Fibroblast of skin of back (primary cell): ENCODE data around the gene INHBB. TPM values are rescaled to one million over a fixed set of nuclear protein-coding genes. Genes with fewer than 3 reads are reported as not detected.
A peak's percentile ranks its signal among the peaks of the same experiment; 100 is the strongest.
"Not testable (repeated sequence)": the region's sequence is repeated elsewhere in the genome, so short reads cannot be mapped to it uniquely, and the experiment has no call there.

Source experiments
- DNase-seq: peaks from one replicate; pipeline ENCODE4 v3.0.0-alpha.2; 2013
- polyA plus RNA-seq, 2 experiments: library from polyadenylated mRNA; unstranded; fragments of 120-200 nt; gene quantifications; one replicate each; pipeline ENCODE4 v1.2.1, GENCODE V29; 2013; ENCODE audit not compliant: insufficient read length in 2 of 2

The INHBB gene
- 2.0 TPM for polyA plus RNA-seq (2013, experiment 1 of 2; ENCODE audit: insufficient read length)
- polyA plus RNA-seq (2013, experiment 2 of 2; ENCODE audit: insufficient read length): 1.4 TPM

DNA sequence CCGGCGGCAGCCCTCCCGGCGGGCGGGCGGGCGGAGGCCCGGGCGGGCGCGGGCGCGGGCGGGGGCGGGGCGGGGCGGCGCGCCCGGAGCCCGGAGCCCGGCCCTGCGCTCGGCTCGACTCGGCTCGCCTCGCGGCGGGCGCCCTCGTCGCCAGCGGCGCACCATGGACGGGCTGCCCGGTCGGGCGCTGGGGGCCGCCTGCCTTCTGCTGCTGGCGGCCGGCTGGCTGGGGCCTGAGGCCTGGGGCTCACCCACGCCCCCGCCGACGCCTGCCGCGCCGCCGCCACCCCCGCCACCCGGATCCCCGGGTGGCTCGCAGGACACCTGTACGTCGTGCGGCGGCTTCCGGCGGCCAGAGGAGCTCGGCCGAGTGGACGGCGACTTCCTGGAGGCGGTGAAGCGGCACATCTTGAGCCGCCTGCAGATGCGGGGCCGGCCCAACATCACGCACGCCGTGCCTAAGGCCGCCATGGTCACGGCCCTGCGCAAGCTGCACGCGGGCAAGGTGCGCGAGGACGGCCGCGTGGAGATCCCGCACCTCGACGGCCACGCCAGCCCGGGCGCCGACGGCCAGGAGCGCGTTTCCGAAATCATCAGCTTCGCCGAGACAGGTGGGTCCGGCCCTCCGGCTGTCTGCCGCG, at the start of gene INHBB:
Gene INHBB (plus strand): TSS at position 111 of the 641 bp plus-strand sequence. CDS start 53 bp downstream, at position 164.
- no peak for DNase-seq

DNA sequence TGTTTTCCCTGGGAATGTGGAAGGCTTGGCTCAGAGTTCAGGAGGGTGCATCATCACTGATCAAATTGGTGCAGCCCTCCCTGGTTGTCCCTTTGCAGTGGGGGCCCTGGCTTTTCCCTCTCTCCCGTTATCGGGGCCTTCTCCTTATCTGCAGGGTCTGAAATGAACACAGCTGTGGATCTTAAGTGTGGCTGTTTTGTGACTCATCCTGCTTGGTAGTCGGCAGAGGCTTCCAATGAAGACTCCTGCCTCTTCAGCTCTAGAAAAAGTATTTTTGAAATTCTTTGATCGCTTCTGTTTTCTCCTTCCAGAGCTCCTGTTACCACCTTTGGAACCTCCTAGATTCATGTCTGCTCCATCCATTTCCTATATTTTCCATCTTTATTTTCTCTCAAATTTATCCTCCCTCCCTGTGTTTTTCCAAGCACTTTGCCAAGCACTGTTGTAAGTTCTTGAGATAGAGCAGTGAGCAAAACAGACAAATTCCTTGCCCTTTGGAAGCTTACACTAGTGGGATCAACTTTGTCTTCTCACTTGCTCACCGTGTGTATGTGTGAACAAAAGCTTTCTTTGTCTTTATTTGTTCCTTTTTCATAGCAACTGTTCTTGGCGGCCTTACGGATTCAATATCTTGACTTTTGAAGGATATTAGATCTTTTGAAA, 47.6 kb upstream of the INHBB start:
- peak; percentile 49 for DNase-seq

DNA sequence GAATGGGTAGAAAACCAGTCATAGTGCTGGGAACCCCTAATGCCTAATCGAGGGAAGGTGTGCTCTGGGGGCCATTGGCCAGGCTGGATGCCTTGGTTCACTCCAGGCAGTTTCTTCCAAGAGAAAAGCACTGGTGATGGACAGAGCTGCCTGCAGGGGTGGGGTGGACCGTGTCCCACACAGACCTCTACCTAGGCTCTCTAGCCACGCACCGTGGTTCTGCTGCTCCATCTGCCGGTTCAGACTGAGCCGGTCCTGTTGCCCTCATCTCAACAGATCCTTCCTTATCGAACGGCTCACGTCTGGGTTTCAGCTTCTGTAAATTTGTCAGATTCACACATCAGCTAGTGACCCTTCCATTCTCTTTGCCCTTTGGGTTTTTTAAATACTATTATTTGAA, 46.9 kb upstream of the INHBB start:
- DNase-seq: no peak

DNA sequence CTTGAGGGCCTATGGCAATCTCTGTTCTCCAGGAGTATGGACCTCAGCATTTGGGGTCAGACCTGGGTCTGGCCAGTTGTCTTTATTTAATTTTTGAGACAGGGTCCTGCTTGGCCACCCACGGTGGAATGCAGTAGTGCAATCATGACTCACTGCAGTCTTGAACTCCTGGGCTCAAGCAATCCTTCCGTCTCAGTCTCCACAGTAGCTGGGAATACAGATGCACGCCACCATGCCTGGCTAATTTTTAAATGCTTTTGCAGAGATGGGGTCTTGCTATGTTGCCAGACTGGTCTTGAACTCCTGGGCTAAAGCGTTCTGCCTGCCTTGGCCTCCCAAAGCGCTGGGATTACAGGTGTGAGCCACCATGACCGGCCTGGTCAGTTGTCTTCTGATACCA, 46.4 kb upstream of the INHBB start:
- no peak for DNase-seq

DNA sequence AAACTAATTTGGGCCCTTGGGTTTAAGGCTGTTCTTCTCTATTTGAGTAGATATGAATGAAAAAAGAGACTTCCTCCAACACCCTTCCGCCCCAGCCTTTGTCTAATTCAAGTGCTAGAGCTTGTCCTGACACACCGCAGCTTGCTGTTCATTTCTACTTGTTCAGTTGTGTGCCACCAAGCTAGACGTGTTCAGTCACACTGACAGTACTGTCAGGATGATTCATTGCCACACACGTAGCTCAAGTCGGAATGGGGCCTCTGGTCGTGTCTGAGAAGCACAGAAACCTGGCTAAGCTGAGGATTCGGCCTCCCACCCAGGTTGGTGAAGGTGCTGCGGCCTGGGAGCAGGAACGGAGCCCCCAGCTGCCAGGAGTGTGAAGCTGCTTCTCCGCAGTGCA, 45.6 kb upstream of the INHBB start:
- no peak for DNase-seq

DNA sequence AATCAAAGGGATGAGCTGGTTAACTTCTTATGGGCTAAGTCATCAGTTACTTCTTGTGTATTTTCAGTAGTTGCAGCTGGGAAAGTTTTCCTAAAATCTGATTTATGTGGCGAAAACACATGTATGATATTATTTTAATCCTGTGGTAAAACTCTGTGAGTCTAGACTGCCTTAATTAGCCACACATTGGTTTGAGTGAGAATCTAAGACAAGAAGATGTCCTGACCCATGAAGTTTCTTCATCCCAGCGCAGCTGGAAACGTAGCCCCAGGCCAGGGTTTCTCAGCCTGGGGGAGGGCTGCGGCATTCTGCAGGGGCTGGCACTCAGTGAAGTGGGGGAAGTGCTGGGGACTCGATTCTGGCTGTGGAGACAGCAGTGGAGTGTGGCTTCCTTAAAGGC, 44.7 kb upstream of the INHBB start:
- DNase-seq: no peak

DNA sequence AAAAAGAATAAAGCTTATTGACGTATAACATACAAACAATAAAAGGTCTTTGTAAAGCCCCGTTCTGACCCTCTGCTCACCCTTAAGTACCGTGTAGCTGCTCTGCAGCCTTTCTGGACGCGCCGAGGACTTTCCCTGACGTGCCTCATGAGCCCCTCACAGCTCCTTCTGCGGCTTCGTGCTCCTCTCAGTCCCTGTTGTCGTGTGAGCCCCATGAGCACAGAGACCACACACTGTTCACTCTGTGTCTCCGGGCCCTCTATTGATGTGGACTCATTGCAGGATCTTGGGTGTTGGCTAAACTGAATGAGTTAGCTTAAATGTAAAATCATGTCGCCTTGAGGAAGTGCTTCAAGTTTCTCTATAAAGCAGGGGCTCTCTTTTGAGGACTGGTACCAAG, 43.6 kb upstream of the INHBB start:
- DNase-seq: no peak

DNA sequence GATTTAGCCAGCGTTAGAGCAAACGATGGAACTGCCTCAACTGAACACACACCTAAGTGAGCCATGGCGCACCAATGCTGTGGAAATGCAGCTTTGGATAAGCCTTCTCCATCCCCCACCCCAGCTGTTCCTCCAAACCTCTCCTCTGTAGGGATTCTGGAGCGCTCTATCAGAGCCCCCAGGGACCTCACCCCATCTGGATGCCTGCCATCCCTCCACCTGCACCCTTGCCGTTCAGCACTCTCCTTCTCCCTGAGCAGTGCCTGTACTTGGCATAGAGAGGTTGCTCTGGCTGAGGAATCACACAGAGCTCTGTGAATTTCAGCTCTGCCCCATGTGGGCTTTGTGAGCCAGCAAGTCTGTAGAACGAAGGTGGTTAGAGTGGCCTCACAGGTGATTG, 42.8 kb upstream of the INHBB start:
- no peak for DNase-seq

DNA sequence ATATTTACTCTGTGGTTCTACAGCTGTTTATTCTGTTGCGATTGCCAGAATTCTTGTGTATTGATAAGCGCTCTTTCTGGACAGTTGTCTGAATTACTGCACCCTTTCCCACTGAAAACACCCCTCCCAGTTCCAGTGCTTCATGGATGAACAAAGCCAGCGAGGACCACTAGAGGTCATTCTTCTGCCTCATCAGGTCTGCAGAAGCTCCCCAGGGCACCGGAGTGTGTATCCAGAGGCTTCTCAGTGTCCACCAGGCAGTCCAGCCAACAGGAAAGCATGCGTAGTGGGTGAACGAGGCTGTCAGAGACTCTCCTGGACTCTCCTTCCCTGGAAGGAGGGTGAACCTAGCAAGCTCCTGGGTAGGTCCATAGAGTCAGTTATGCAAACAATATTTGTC, 40.6 kb upstream of the INHBB start:
- peak; percentile 26 for DNase-seq

DNA sequence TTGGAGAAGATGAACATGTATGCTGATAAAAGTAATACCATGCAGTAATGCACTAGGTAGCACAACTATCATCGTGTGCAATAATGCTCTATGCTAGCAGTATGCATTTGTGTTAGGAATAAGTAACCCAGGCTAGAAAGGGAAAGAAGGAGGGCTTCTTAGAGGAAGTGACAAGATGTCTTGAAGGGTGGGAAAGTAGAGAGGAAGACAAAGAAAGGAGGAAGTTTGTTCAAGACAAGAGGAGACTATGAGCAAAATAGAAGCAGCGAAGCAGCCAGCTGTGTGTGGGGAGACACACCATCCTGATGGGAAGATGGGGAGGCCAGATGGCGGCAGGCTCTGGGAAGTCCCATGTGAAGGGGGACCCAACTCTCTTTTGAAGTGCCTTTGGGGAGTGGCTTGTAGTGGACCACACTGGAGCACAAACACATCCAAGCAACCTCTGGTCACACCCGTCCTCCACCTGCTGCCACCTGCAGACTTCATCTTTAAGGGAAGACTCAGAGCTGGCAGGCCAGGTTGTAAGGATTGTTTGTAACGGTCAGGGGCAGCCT, 39.9 kb upstream of the INHBB start:
- DNase-seq: no peak

DNA sequence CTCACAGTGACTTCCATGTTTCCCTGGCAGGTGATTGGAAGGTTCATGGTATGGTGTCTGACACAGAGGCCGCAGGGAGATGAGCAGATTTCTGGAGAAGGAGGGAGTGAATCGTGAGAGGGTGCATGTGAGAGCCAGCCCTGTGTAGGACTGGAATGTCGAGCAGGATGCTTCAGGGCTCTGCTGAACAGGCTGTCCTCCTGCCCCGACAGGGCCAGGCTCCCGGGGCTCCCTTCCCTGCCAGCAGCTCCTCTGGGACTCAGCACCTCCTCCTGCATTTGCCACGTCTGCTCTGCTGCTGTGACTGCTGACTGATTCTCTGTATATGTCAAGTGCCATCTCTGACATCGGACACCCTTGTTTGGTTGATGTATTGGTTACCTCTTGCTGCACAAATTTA, 38.5 kb upstream of the INHBB start:
- no peak for DNase-seq

DNA sequence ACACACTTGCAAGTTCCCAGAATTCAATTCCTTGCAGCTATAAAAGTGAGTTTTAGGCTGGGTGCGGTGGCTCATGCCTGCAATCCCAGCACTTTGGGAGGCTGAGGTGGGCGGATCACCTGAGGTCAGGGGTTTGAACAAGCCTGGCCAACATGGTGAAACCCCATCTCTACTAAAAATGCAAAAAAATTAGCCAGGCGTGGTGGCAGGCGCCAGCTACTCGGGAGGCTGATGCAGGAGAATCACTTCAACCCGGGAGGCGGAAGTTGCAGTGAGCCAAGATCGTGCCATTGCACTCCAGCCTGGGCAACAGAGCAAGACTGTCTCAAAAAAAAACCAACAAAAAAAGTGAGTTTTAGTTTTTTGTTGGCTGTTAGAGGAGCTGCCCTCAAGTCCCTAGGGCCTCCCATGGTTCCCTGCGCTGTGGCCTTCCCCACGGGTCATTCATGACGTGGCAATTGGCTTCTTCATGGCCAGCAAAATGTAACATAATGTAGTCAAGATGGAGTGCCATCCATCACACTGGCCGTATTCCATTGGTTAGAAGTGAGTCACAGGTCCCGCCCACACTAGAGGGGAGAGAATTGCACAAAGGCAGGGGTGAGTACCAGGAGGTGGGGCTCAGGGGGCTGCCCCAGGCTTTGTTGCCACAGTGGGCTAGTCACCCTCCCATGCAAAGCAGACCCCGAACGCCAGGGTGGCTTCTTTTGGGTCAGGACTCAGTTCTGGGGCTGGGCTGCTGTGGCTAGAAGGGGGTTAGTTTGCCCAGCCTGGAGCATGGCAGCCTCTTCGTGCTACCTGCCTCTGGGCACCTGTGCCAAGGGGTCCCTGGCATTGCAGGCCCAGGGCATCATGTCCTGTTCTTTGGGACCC, 37.7 kb upstream of the INHBB start:
- DNase-seq: no peak

DNA sequence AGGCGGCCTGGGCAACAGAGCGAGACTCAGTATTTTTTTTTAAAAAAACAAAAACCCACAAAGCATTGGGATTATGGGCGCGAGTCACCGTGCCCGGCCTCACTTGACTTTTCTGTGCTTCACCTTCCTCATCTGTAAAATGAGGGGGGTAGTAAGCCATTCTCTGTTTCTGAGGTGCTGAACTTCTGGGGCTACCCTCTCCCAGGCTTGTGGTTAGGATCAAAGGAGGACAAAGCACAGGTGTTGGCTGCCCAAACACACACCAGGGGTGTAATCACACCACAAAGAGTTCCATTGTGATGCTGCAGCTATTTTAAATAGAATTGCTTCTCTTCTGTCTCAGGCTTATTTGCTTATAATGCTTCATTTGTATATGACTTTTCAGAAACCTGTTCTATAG, 35.8 kb upstream of the INHBB start:
- no peak for DNase-seq

DNA sequence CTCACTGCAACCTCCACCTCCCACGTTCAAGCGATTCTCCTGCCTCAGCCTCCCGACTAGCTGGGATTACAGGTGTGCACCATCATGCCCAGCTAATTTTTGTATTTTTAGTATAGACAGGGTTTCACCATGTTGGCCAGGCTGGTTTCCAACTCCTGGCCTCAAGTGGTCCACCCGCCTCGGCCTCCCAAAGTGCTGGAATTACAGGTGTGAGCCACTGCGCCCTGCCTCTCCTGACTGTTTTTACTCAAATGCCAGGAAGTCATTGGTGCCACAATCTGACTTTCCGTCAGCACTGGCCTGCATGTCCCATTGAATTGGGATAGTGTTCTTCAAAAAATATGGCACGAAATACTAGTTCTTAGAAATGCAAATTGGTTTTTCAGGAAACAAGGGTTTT, 35.1 kb upstream of the INHBB start:
- DNase-seq: not testable (repeated sequence)

DNA sequence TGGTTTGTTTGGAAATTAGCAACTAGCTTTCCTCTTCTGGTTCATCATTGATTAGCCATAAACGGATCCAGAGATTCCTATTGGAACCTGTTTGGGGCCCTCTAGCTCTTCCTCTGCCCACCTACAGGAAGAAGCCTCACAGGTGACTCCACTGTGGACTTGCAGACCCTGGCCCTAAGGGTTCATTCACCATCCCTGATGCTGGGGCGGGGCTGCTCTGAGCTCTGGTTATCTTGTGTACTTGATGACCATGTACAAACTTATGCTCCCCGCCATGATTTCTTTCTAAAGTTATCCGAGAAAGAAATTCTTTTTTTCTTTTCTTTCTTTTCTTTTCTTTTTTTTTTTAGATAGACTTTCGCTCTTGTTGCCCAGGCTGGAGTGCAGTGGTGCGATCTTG, 33.9 kb upstream of the INHBB start:
- no peak for DNase-seq

DNA sequence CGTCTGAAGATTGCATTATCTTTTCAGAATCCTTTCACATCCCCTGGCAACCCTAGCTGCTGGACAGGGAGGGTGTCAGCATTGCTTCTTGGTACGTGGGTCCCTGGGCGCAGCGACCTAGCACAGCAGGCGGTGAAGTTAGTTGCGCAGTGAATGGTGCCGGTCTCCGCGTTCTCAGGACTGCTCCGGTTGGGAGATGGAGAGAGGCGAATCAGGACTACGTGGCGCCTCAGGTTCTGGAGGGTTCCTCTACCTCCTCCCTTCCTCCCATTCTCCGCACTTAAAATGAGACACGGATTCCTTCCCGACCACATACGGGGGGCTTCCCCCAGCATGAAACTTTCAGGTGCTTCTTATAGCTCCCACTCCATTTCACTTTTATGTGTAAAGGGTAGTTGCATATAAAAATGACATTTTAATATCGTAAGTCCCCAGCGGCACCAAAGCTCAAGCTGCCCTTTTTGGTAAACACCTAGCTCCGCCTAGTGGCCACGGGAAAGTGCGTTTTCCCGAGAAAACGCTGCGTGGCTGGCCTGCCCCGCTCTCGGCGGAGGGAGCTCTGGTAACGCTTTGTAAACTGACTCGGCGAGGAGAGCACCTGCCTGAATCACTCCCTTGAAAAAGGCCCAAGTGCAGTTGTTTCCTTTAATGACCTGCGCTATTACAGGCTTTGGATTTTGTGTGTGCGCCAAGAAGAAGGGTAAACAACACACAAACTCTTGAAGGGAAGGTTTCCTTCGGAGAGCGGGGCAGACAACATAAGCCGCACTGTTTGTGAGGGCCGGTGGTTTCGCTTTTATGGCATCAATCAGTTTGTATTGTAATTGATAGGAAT, 32.9 kb upstream of the INHBB start:
- peak; percentile 71 for DNase-seq

DNA sequence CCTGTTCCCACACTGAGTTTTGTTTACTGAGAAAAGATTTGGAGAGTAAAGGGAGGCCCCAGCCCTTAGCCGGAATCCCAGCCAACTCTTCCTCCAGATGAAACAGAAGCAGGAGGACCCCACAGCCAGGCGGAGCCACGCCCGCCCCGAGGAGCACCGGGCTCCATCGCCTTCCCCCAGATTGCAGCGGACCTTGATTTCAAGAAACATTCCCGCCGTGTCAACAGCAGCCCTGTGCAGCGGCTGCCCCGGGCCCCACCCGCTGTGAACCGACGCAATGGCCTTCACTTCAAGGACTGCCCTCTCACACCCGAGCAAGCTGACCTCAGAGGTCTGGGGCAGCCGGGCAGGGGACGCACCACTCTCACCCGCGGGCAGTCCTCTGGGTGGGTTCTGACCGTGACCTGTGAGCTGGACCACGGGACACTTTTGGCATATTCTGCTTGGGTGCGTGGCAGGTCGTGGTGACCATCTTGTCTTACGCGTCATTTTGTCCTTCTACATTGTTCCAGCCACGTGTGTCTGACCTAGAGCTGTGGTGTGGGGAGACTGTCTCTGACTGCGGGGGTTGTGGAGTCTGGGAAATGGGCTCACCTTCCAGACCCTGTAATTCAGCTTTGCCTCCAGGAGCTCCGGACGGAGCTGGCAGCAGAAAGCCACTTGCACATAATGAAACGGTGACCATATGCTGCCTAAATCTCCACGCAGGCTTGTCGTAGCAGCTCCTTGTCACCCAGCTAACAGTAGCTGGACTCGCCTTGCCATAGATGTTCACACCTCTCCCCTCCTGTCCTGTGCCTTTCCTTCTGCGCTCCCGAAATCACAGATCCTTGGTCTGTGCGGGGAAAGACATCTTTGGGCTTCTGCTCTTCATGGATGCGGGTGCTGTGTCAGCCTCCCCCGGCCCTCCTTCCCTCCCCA, 32.0 kb upstream of the INHBB start:
- DNase-seq: no peak

DNA sequence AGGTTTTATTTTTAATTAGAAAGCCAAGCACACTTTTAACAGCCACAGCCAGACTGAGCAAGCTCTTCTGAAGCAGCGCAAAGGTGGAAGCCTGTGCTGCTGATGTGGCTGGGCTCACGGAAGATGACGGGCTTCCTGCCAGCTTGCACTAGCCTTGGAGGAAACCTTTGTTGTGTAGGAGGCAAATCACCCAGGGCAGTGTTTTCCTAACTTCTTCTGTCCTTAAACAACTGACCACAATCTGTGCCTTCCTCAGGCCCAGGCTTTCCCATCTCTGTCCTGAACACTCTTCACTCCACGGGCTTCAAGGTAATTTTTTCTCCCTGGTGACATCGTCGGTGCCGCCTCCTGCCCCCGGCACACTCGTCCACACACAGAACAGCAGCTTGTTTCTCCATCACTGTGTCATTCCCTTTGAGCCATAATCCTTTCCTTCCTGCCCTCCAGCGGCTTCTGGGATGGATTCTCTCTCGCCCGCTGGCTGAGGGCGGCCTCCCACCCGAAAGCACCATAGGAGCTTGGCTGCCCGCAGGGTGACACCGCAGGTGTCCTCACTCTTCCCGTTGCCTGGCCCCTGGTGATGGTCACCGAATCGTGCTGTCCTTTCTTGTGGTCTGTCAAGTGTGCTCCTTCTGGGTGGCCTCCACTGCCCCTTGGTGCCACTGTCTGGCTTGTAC, 31.1 kb upstream of the INHBB start:
- DNase-seq: no peak

DNA sequence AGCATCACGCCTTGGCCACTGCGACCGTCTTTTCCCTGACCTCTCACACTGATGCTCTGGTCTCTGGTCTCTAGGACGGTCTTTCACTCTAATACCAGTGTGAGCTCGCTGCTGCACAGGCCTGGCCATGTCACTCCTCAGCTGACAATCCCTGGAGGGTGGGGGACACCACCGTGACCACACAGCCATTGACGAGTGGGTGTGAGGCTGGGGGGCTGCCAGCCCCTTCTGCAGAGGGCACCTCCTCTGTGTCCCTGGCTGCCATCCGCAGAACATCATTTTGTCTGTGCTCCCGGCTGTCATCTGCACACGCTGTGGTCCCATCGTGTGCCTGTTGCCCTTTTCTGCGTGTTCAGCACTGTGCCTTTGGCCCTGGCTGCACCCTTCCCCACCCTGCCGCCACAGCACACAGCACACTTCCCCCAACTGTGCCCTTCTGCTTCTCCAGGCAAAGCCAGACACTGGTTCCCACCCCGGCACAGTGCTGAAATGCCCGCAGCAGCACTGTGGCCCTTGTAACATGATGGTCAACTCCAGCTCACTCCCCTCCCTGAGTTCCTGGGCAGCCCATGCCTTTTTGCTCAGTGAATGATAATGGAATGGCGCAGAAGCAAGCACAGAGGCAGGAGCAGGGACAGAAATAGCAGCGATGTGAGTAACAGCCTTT, 30.4 kb upstream of the INHBB start:
- DNase-seq: no peak

DNA sequence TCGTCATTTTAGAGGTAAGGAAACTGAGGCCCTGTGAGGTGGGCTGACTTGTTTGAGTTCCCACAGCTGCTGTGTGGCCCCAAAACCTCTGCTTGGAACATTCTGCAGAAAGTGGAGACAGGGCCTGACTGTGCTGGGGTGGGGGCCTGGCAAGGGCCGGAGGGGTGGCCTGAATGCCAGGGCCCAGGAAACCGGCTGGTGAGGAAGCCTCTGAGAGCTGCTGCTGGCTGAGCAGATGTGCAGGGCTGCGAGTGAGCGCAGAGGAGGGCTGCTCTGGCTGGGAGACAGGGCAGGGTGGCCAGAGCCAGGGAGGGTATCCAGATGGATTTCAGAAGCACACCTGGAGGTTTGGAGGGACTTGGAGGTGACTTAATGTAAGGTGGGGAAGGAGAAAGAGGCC, 29.9 kb upstream of the INHBB start:
- DNase-seq: no peak
